Upper lobe of left lung (tissue), 6 donors: ENCODE results near the gene CLTC. TPM values are rescaled to one million over a fixed set of nuclear protein-coding genes. Genes with fewer than 3 reads are reported as not detected.

ENCODE experiments used
- ATAC-seq, 2 donors: fragments of 200-7000 bp; cut with Tn5 transposase; one replicate each; pipeline ENCODE4 v1.9.1; 2022; ENCODE audit warnings: mild to moderate bottlenecking in 2 of 2, moderate library complexity in 2 of 2; ENCODE audit not compliant: low FRiP score in 2 of 2
- DNase-seq, 2 donors: peaks; one replicate each; pipeline ENCODE4 v3.0.0-alpha.2; 2019 to 2020
- H3K27ac ChIP-seq, 4 donors: fragments of 200-600 bp; sonication (generic); one replicate each; pipeline ENCODE4 v1.5.1; 2016 to 2019
- H3K27me3 ChIP-seq, 4 donors: fragments of 200-600 bp; sonication (generic); one replicate each; pipeline ENCODE4 v1.5.1; 2017 to 2019
- H3K36me3 ChIP-seq, 4 donors: fragments of 200-600 bp; sonication (generic); one replicate each; pipeline ENCODE4 v1.5.1; 2016 to 2019
- H3K4me1 ChIP-seq, 4 donors: fragments of 200-600 bp; sonication (generic); one replicate each; pipeline ENCODE4 v1.5.1; 2018 to 2019
- H3K4me3 ChIP-seq, 4 donors: fragments of 200-600 bp; sonication (generic); one replicate each; pipeline ENCODE4 v1.5.1; 2017 to 2019; ENCODE audit warnings: mild to moderate bottlenecking in 2 of 4, moderate library complexity in 1 of 4
- H3K9me3 ChIP-seq, 4 donors: fragments of 200-600 bp; sonication (generic); one replicate each; pipeline ENCODE4 v1.5.1; 2018 to 2019
- EP300 ChIP-seq, 4 donors: sonication (generic); formaldehyde crosslinking; IDR thresholded peaks; one replicate each; pipeline ENCODE4 v1.5.1; 2017; ENCODE audit warnings: antibody characterized with exemption in 4 of 4, control low read depth in 2 of 4
- POLR2A ChIP-seq, 4 donors: fragments of 450-650 bp; IDR thresholded peaks; one replicate each; pipeline ENCODE4 v1.5.1; 2016 to 2017; ENCODE audit warnings: antibody characterized with exemption in 4 of 4, mild to moderate bottlenecking in 2 of 4
- POLR2AphosphoS5 ChIP-seq, 2 donors: sonication (generic); formaldehyde crosslinking; IDR thresholded peaks; one replicate each; pipeline ENCODE4 v1.5.1; 2017; ENCODE audit warnings: antibody characterized with exemption in 2 of 2
- WGBS, 2 donors: methylation state at CpG; one replicate each; pipeline ENCODE4 v1.1.5; 2017 to 2018; 5-methylcytosine and 5-hydroxymethylcytosine counted together
- total RNA-seq, 6 donors: library from RNA; depleted of rRNA in 4 of 6; stranded (reverse); fragments of >200 nt in 4 of 6; gene quantifications; one replicate each; pipeline versions ENCODE4 v1.1.0 to v1.2.1, GENCODE V29; 2016 to 2021
- TF ChIP-seq, protein P1 (sequence below), 6 experiments: fragments of 450-650 bp in 4 of 6; fragments of 200-600 bp in 2 of 6; sonication (generic) in 2 of 6; IDR thresholded peaks; one replicate each; pipeline ENCODE4 v1.5.1; 2016 to 2019; ENCODE audit warnings: antibody characterized with exemption in 6 of 6
- donor health status: DM: no; HTN: no; CAD: no; lungs with moderate emphysema.
- donor health status: DM: no; HTN: yes; CAD: no; lungs with severe emphysema.

Gene CLTC
- total RNA-seq, 6 donors from 2014 or later: 113 to 266 (median 192) TPM

DNA sequence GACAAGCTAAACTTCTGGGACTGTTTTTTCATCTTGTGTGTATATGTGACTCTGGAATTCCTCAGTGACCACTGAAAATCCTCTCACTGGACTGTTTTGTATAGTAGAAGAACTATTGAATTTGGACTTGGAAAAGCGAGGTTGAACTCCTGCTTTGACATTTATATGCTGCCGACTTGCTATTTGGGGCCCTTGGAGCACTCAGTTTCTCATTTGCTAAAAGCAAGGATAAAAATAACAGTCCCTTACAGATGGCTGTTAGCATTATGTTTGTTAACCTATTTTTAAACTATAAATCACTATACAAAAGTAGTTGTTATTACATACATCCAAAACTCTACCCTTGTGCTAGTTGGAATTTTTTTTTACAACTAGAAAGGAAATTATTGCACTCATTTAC is 96.7 kb downstream of the CLTC start:
- no peak overlapping the region for H3K27ac ChIP-seq
- no peaks in the 10 kb centered on the region for H3K36me3 ChIP-seq
- H3K9me3 ChIP-seq: no peaks in the 10 kb centered on the region
- no peak for ATAC-seq
- H3K27me3 ChIP-seq: no peaks in the 10 kb centered on the region
- DNase-seq: no peak
- no peak for TF ChIP-seq POLR2AphosphoS5 (IDR thresholded peaks at IDR 0.05)
- no peak for TF ChIP-seq POLR2A (IDR thresholded peaks at IDR 0.05)
- TF ChIP-seq EP300 (IDR thresholded peaks at IDR 0.05): no peak
- TF ChIP-seq, protein P1, sequence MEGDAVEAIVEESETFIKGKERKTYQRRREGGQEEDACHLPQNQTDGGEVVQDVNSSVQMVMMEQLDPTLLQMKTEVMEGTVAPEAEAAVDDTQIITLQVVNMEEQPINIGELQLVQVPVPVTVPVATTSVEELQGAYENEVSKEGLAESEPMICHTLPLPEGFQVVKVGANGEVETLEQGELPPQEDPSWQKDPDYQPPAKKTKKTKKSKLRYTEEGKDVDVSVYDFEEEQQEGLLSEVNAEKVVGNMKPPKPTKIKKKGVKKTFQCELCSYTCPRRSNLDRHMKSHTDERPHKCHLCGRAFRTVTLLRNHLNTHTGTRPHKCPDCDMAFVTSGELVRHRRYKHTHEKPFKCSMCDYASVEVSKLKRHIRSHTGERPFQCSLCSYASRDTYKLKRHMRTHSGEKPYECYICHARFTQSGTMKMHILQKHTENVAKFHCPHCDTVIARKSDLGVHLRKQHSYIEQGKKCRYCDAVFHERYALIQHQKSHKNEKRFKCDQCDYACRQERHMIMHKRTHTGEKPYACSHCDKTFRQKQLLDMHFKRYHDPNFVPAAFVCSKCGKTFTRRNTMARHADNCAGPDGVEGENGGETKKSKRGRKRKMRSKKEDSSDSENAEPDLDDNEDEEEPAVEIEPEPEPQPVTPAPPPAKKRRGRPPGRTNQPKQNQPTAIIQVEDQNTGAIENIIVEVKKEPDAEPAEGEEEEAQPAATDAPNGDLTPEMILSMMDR (IDR thresholded peaks at IDR 0.05): no peak
- H3K4me1 ChIP-seq: peaks cover 0 to 9% (median 5%) of the 10 kb centered on the region in 4 donors
- WGBS, 2 donors: 90 to 92% methylated on average over 2 of the region's 2 CpGs
- H3K4me3 ChIP-seq: no peak overlapping the region

DNA sequence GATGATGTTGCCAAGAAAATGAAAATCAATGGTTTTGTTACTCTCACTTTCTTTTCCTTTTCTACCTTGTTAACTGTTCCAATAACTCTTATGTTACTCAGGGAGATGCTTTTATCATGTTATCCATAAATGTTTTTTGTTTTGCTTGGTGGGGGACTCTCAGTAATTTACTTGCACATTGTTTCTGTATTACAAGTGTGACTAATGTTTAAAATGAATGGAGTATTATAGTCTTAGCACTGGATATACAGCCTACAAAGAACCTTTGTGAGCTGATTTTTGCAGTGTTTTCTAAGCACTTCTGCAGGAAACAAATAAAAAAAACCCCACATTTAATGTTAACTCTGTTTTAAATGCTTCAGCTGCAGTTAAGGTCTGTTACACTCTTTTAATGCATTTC is 99.8 kb downstream of the CLTC start:
- no peaks in the 10 kb centered on the region for H3K9me3 ChIP-seq
- H3K27me3 ChIP-seq: no peaks in the 10 kb centered on the region
- H3K4me3 ChIP-seq: no peak overlapping the region
- H3K4me1 ChIP-seq: peaks cover 5 to 12% (median 7%) of the 10 kb centered on the region in 4 donors
- H3K36me3 ChIP-seq: no peaks in the 10 kb centered on the region
- TF ChIP-seq, protein P1 (IDR thresholded peaks at IDR 0.05): no peak
- TF ChIP-seq POLR2A (IDR thresholded peaks at IDR 0.05) (no peak), EP300 (IDR thresholded peaks at IDR 0.05) (no peak), POLR2AphosphoS5 (IDR thresholded peaks at IDR 0.05) (no peak)
- no peak overlapping the region for H3K27ac ChIP-seq
- ATAC-seq (no peak), DNase-seq (no peak)

- DNase-seq (no peak), ATAC-seq (no peak)
- no peak overlapping the region for H3K27ac ChIP-seq
- no peak overlapping the region for H3K4me3 ChIP-seq
- TF ChIP-seq POLR2A (IDR thresholded peaks at IDR 0.05) (no peak), EP300 (IDR thresholded peaks at IDR 0.05) (no peak), POLR2AphosphoS5 (IDR thresholded peaks at IDR 0.05) (no peak)
- TF ChIP-seq, protein P1 (IDR thresholded peaks at IDR 0.05): no peak
- H3K27me3 ChIP-seq: no peaks in the 10 kb centered on the region
- peaks cover 19 to 33% (median 23%) of the 10 kb centered on the region in 4 donors for H3K4me1 ChIP-seq
- H3K36me3 ChIP-seq: no peaks in the 10 kb centered on the region
- H3K9me3 ChIP-seq: no peaks in the 10 kb centered on the region
- WGBS, 2 donors: 92 to 98% methylated on average over 4 of the region's 4 CpGs
Observed at GRCh38 chr17:59722623-59723022, 102.9 kb downstream of the CLTC start.

DNA sequence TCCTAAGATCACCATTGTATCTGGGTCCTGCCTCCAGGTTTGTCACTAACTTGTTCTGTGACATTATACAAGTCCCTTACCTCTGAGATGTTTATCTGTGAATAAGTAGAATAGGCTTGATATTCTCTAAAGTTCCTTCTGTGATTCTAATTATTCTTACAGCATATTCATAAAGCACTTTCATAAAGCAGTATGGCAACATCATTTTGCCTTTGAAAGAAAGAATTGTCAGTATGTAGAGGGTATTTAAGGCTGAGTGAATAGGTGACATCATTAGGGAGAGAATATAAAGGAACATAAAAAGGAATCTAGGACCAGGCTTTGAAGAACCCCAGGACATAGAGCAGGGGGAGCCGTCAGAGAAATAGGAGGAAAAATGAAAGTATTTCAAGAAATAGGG is 103.3 kb downstream of the CLTC start:
- Histone ChIP-seq H3K4me1 (peaks cover 22 to 37% (median 25%) of the 10 kb centered on the region in 4 donors), H3K27me3 (no peaks in the 10 kb centered on the region), H3K27ac (peak overlapping the region in 2 of 4 donors; percentile 67 to 80), H3K36me3 (no peaks in the 10 kb centered on the region), H3K4me3 (no peak overlapping the region), H3K9me3 (no peaks in the 10 kb centered on the region)
- ATAC-seq: no peak
- 57 to 72% methylated on average over 1 of the region's 1 CpG for WGBS, 2 donors
- TF ChIP-seq POLR2A (IDR thresholded peaks at IDR 0.05): no peak
- DNase-seq: no peak

- H3K4me1 ChIP-seq: peaks cover 22 to 37% (median 26%) of the 10 kb centered on the region in 4 donors
- H3K36me3 ChIP-seq: no peaks in the 10 kb centered on the region
- H3K27me3 ChIP-seq: no peaks in the 10 kb centered on the region
- ATAC-seq (peak in 1 of 2 donors; percentile 42), DNase-seq (no peak)
- TF ChIP-seq, protein P1 (IDR thresholded peaks at IDR 0.05): no peak
- no peak for TF ChIP-seq POLR2AphosphoS5 (IDR thresholded peaks at IDR 0.05)
- TF ChIP-seq EP300 (IDR thresholded peaks at IDR 0.05): no peak
- no peak for TF ChIP-seq POLR2A (IDR thresholded peaks at IDR 0.05)
- H3K9me3 ChIP-seq: no peaks in the 10 kb centered on the region
- H3K4me3 ChIP-seq: no peak overlapping the region
- 66 to 76% methylated on average over 1 of the region's 1 CpG for WGBS, 2 donors
- H3K27ac ChIP-seq: peak overlapping the region in 2 of 4 donors; percentile 67 to 80
Observed at GRCh38 chr17:59723607-59724006, 103.9 kb downstream of the CLTC start.
